Activated CD8-positive, alpha-beta memory T cell treated with anti-CD3 and anti-CD28 coated beads for 48 hours (primary cell): ENCODE results near the gene TMEM135.
"Not testable (repeated sequence)": the region's sequence is repeated elsewhere in the genome, so short reads cannot be mapped to it uniquely, and the experiment has no call there.

Source experiments
- DNase-seq, 3 experiments: peaks; one replicate each; pipeline ENCODE4 v3.0.0-alpha.2; 2020; ENCODE audit warnings: low read depth in 2 of 3, low spot score in 2 of 3

Gene TMEM135

GRCh38 chr11:87254562-87254961 lies 216.8 kb downstream of the TMEM135 start:
- no peak for DNase-seq

DNA sequence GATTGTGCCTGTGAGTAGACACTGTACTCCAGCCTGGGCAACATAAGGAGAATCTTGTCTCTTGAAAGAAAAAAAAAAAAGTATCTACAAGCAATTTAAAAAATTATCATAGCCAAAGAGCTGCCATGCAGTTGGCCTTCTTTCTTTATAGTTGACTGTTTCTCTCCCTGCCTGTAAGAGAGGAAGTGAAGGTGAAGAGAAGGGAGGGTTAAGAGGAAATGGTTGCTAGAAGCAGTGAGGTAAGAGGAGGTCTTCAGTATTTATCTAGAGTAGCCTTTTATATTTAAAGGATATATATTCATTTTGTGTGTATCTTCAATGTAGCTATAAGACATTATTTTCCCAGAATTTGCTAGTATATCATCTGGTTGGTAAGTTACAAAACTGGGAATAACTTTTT lies 217.9 kb downstream of the TMEM135 start:
- DNase-seq = no peak

- DNase-seq = no peak
Observed at GRCh38 chr11:87256694-87257340, 219.1 kb downstream of the TMEM135 start.

GRCh38 chr11:87258171-87258833 lies 220.6 kb downstream of the TMEM135 start:
- no peak for DNase-seq

- no peak for DNase-seq
Observed at GRCh38 chr11:87259736-87260135, 222.0 kb downstream of the TMEM135 start.

DNA sequence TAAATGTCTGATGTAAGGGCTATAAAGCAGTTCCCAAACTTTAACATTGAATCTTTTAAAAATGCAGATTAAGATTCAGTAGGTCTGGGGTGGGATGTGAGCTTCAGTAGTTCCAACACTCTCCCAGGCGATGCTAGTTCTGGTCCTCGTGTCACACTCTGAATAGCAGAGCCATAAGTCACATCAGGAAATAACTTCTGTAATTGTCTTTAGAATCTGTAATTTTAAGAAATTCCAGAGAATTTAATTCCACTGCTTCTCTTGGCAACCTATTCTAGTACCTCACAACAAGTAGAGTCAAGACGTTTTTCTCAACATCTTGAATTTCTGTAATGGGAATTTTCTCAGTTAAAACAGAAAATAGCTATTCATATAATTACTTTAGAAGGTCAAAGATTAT lies 223.1 kb downstream of the TMEM135 start:
- no peak for DNase-seq

- DNase-seq = no peak
Observed at GRCh38 chr11:87263264-87263838, 225.6 kb downstream of the TMEM135 start.

- DNase-seq = no peak
Observed at GRCh38 chr11:87263979-87264378, 226.2 kb downstream of the TMEM135 start.

- DNase-seq = no peak
Observed at GRCh38 chr11:87265132-87265531, 227.4 kb downstream of the TMEM135 start.

- DNase-seq = no peak
Observed at GRCh38 chr11:87265979-87266378, 228.2 kb downstream of the TMEM135 start.

DNA sequence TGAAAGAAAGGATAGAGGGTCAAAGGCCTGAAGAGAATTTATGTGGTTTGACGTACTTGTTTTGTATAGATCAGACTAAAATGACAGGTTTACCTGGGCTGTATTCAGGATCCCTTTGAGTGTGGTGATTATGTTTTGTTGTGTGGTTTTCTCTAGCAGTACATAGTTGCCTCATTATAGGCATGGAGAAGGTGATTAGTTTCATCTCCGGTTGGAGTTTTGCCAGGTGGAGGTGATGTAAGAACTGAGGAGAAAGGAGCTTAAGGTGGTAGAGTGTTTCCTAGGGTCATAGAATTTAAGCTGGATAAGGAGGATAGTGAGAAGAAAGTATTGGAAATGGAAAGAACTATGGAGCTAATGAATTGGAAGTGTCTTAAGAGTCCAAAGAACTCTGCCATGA lies 229.0 kb downstream of the TMEM135 start:
- no peak for DNase-seq

GRCh38 chr11:87271951-87272350 lies 234.2 kb downstream of the TMEM135 start:
- DNase-seq = not testable (repeated sequence)

- no peak for DNase-seq
Observed at GRCh38 chr11:87275176-87275575, 237.4 kb downstream of the TMEM135 start.

- no peak for DNase-seq
Observed at GRCh38 chr11:87280143-87280542, 242.4 kb downstream of the TMEM135 start.

DNA sequence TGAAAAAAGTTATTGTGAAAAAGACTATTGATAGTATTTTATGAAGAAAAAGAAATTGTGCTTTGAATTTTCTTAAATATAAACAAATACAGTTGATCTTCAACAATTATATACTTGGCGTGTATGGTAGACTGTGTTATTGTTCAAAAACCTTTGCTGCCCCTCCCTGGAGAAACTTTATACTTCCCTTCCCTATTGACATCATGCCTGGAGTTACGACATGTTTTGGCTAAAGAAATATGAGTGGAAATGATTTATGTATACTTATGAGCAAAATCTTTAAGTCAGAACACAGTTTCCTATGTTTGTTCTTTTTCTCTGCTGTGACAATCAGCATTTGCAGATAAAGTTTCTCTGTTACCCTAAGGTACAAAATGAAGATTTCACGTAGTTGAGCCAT lies 243.8 kb downstream of the TMEM135 start:
- no peak for DNase-seq

GRCh38 chr11:87284306-87284705 lies 246.6 kb downstream of the TMEM135 start:
- DNase-seq = no peak

GRCh38 chr11:87285674-87286073 lies 247.9 kb downstream of the TMEM135 start:
- not testable (repeated sequence) for DNase-seq

- DNase-seq = no peak
Observed at GRCh38 chr11:87286338-87286737, 248.6 kb downstream of the TMEM135 start.

GRCh38 chr11:87290304-87290922 lies 252.7 kb downstream of the TMEM135 start:
- no peak for DNase-seq

- DNase-seq = no peak
Observed at GRCh38 chr11:87292598-87292997, 254.9 kb downstream of the TMEM135 start.

GRCh38 chr11:87295237-87295636 lies 257.5 kb downstream of the TMEM135 start:
- no peak for DNase-seq

GRCh38 chr11:87296627-87297026 lies 258.9 kb downstream of the TMEM135 start:
- no peak for DNase-seq
